ENCODE data around the gene ANKFY1.
"Not testable (repeated sequence)": the region's sequence is repeated elsewhere in the genome, so short reads cannot be mapped to it uniquely, and the experiment has no call there.

ANKFY1 gene

DNA sequence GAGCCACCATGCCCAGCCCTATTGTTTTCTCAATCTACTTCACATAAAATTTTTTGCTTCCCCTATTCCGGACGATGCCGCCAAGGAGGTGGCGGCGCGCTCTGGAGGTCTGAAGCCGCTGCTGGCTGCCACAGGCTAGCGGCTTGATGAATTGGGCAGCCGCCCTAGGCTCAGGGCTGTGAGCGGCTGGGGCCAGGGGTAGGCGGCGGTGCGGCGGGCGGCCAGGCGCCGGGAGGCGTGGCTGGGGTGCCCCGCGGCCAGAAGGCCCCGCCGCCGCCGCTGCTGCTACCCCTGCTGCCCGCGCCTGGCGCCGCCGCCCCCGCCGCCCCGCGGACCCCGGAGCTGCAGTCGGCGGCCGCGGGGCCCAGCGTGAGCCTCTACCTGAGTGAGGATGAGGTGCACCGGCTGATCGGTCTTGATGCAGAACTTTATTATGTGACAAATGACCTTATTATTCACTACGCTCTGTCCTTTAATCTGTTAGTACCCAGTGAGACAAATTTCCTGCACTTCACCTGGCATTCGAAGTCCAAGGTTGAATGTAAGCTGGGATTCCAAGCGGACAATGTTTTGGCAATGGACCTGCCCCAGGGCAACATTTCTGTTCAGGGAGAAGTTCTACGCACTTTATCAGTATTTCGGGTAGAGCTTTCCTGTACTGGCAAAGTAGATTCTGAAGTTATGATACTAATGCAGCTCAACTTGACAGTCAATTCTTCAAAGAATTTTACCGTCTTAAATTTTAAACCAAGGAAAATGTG, 41.7 kb downstream of the ANKFY1 start:
- H3K4me3 ChIP-seq (ENCODE audit: low read length), result no peak overlapping the region

DNA sequence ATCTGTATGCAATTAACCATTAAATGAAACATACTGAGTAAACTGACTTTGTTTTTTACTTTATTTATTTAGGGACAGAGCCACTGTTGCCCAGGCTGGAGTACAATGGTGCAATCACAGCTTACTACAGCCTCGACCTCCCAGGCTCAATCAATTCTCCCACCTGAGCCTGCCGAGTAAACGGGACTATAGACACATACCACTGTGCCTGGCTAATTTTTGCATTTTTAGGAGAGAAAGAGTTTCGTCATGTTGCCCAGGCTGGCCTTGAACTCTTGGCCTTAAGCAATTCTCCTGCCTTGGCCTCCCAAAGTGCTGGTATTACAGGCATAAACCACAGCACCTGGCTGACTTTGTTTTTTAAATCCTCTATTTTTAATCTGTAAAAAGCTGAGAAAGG, 42.6 kb downstream of the ANKFY1 start:
- DNase-seq (ENCODE audit: low read depth, low spot score), result no peak
- H3K4me3 ChIP-seq (ENCODE audit: low read length), result no peak overlapping the region

More for the DNA sequence above, 41.7 kb downstream of the ANKFY1 start:
- no peak for DNase-seq (ENCODE audit: low read depth, low spot score)

- no peak overlapping the region for H3K4me3 ChIP-seq (ENCODE audit: low read length)
- no peak for DNase-seq (ENCODE audit: low read depth, low spot score)
Observed at GRCh38 chr17:4220655-4221054, 43.1 kb downstream of the ANKFY1 start.

GRCh38 chr17:4219241-4219640, 44.5 kb downstream of the ANKFY1 start:
- no peak for DNase-seq (ENCODE audit: low read depth, low spot score)
- H3K4me3 ChIP-seq (ENCODE audit: low read length), result no peak overlapping the region

GRCh38 chr17:4215882-4216570, 47.8 kb downstream of the ANKFY1 start:
- no peak for DNase-seq (ENCODE audit: low read depth, low spot score)

GRCh38 chr17:4214157-4214556, 49.6 kb downstream of the ANKFY1 start:
- H3K4me3 ChIP-seq (ENCODE audit: low read length), result no peak overlapping the region
- DNase-seq (ENCODE audit: low read depth, low spot score), result no peak

More at GRCh38 chr17:4215882-4216570, 47.8 kb downstream of the ANKFY1 start:
- H3K4me3 ChIP-seq (ENCODE audit: low read length), result no peak overlapping the region

- no peak for DNase-seq (ENCODE audit: low read depth, low spot score)
- H3K4me3 ChIP-seq (ENCODE audit: low read length), result no peak overlapping the region
Observed at GRCh38 chr17:4209611-4210010, 54.2 kb downstream of the ANKFY1 start.

GRCh38 chr17:4208238-4208637, 55.5 kb downstream of the ANKFY1 start:
- H3K4me3 ChIP-seq (ENCODE audit: low read length), result no peak overlapping the region
- no peak for DNase-seq (ENCODE audit: low read depth, low spot score)

GRCh38 chr17:4206962-4207361, 56.8 kb downstream of the ANKFY1 start:
- H3K4me3 ChIP-seq (ENCODE audit: low read length), result no peak overlapping the region
- no peak for DNase-seq (ENCODE audit: low read depth, low spot score)

- H3K4me3 ChIP-seq (ENCODE audit: low read length), result no peak overlapping the region
- DNase-seq (ENCODE audit: low read depth, low spot score), result no peak
Observed at GRCh38 chr17:4205917-4206316, 57.9 kb downstream of the ANKFY1 start.

DNA sequence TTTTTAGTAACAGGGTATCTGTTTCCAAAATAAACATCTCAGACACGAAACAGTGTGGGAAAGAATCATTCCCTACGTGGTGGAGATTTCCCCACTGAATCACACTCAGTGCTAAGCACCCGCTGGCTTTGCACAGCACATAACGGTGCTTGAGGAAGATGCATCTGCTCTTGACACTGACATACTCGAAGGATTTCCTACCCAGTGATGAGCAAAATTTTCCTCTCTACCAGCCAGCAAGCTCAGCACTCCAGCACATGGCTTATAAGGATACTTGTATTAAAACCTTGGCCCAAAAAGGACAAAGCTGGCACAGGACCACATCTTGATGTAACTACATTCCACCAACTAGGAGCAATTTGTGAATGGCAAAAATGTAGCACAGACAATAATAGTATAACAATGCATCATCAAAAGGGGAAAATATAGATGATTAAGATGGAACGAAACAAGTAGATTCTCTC, 59.0 kb downstream of the ANKFY1 start:
- H3K4me3 ChIP-seq (ENCODE audit: low read length), result no peak overlapping the region
- DNase-seq (ENCODE audit: low read depth, low spot score), result no peak

DNA sequence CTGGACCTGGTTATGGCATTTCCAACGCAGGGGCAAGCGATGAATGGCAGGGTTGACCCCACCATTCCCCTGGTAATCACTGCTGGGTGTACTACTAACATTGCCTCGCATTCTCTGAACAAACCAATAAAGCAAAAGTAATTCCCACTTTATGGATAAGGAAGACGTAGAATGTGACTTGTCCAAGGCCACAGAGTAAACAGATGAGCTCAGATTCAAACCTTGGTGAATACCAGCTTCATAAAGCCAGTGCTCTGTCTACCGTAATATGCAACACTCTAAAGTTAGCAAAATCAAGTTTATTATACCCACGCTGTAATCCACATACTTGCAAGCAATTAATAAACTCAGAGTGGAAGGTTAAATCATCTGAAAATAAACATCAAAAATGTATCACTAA, 59.6 kb downstream of the ANKFY1 start:
- no peak overlapping the region for H3K4me3 ChIP-seq (ENCODE audit: low read length)
- DNase-seq (ENCODE audit: low read depth, low spot score), result no peak

GRCh38 chr17:4201226-4201625, 62.6 kb downstream of the ANKFY1 start:
- no peak overlapping the region for H3K4me3 ChIP-seq (ENCODE audit: low read length)

GRCh38 chr17:4199818-4200402, 63.9 kb downstream of the ANKFY1 start:
- DNase-seq (ENCODE audit: low read depth, low spot score), result peak; percentile 38
- no peak overlapping the region for H3K4me3 ChIP-seq (ENCODE audit: low read length)

More at GRCh38 chr17:4201226-4201625, 62.6 kb downstream of the ANKFY1 start:
- DNase-seq (ENCODE audit: low read depth, low spot score), result no peak

DNA sequence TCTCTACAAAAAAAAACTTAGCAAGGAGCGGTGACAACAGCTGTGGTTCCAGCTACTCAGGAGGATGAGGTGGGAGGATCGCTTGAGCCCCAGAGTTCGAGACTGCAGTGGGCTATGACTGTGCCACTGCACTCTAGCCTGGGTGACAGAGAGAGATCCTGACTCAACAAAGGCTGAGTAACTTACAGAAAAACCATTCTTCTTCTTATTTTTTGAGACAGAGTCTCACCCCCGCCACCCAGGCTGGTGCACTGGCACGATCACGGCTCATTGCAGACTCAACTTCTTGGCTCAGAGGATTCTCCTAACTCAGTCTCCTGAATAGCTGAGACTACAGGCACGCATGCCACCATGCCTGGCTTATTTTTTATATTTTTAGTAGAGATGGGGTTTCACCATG, 64.8 kb downstream of the ANKFY1 start:
- DNase-seq (ENCODE audit: low read depth, low spot score), result no peak
- no peak overlapping the region for H3K4me3 ChIP-seq (ENCODE audit: low read length)

- DNase-seq (ENCODE audit: low read depth, low spot score), result no peak
- H3K4me3 ChIP-seq (ENCODE audit: low read length), result no peak overlapping the region
Observed at GRCh38 chr17:4195306-4195705, 68.5 kb downstream of the ANKFY1 start.

- DNase-seq (ENCODE audit: low read depth, low spot score), result no peak
Observed at GRCh38 chr17:4194796-4195195, 69.0 kb downstream of the ANKFY1 start.

DNA sequence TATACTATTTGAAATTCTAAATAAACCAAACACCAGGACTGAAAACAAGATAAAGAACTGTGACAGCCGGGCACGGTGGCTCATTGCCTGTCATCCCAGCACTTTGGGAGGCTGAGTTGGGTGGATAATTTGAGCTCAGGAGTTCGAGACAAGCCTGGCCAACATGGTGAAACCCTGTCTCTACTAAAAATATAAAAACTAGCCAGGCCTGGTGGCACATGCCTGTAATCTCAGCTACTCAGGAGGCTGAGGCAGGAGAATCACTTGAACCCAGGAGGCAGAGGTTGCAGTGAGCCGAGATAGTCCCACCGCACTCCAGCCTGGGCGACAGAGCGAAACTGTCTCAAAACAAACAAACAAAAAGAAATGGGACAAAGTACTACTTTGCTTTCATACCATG, 73.0 kb downstream of the ANKFY1 start:
- not testable (repeated sequence) for H3K4me3 ChIP-seq (ENCODE audit: low read length); DNase-seq (ENCODE audit: low read depth, low spot score)

More at GRCh38 chr17:4194796-4195195, 69.0 kb downstream of the ANKFY1 start:
- H3K4me3 ChIP-seq (ENCODE audit: low read length), result no peak overlapping the region

GRCh38 chr17:4189280-4189679, 74.5 kb downstream of the ANKFY1 start:
- DNase-seq (ENCODE audit: low read depth, low spot score), result no peak
- H3K4me3 ChIP-seq (ENCODE audit: low read length), result no peak overlapping the region

- H3K4me3 ChIP-seq (ENCODE audit: low read length), result no peak overlapping the region
- DNase-seq (ENCODE audit: low read depth, low spot score), result no peak
Observed at GRCh38 chr17:4188076-4188475, 75.7 kb downstream of the ANKFY1 start.
